ENCODE measurements around the gene RNF144B.
"Not testable (repeated sequence)": the region's sequence is repeated elsewhere in the genome, so short reads cannot be mapped to it uniquely, and the experiment has no call there.

Gene RNF144B

DNA sequence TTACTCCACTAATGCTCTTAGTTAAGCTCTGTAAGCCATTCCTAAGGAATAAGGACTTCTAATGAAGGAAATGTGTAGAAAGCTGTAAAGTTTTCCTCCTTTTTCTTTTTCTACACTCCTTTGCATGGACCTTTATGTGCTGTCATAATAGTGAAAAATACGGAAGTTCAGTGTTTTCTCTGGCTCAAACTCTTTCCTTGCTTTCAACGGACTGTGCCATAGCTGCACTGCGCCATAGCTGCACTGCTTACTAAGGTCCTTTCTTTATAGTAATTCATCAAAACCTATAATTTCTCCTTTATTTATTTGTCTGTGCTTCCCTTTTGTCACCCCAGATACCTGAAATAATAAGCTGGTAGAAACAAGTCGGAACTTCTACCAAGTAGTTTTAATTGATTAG is 67.3 kb downstream of the RNF144B start:
- TF ChIP-seq, protein P1, sequence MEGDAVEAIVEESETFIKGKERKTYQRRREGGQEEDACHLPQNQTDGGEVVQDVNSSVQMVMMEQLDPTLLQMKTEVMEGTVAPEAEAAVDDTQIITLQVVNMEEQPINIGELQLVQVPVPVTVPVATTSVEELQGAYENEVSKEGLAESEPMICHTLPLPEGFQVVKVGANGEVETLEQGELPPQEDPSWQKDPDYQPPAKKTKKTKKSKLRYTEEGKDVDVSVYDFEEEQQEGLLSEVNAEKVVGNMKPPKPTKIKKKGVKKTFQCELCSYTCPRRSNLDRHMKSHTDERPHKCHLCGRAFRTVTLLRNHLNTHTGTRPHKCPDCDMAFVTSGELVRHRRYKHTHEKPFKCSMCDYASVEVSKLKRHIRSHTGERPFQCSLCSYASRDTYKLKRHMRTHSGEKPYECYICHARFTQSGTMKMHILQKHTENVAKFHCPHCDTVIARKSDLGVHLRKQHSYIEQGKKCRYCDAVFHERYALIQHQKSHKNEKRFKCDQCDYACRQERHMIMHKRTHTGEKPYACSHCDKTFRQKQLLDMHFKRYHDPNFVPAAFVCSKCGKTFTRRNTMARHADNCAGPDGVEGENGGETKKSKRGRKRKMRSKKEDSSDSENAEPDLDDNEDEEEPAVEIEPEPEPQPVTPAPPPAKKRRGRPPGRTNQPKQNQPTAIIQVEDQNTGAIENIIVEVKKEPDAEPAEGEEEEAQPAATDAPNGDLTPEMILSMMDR (IDR thresholded peaks at IDR 0.05): no peak
- Mint-ChIP-seq H3K27me3 (ENCODE audit: low read depth, poor library complexity) (peaks cover 15% of the 10 kb centered on the region), H3K27ac (no peak overlapping the region), H3K36me3 (ENCODE audit: low read depth) (no peaks in the 10 kb centered on the region), H3K4me3 (no peak overlapping the region), H3K9me3 (no peaks in the 10 kb centered on the region), H3K4me1 (no peaks in the 10 kb centered on the region)
- DNase-seq: no peak

DNA sequence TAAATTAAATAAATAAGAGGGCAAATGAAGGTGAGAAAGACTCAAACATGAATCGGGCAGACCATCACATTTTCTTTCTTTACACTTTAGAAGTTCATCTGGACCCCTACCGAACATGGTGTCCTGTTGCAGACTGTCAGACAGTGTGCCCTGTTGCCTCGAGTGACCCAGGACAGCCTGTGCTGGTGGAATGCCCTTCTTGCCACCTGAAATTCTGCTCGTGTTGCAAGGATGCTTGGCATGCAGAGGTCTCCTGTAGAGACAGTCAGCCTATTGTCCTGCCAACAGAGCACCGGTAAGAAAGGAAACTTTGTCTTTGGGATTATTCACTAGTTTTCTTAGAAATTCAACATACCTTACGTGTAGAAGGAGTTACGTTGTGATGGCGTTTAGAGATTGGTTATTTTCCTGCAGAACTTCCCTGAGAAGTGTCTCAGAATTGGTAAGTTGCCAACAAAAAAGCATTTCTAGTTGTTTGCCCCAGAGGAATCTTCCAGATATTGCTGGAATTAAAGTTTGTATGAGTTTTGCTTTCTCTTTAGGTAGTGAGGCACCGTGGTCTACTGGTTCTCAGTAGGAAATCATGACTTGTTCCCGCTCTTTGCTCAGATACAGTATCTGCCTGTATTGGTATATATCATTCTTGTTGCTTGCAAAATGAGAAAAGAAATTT is 70.1 kb downstream of the RNF144B start:
- no peak overlapping the region for H3K4me3 Mint-ChIP-seq
- H3K9me3 Mint-ChIP-seq: peaks cover 10% of the 10 kb centered on the region
- no peaks in the 10 kb centered on the region for H3K36me3 Mint-ChIP-seq (ENCODE audit: low read depth)
- no peak overlapping the region for H3K27ac Mint-ChIP-seq
- TF ChIP-seq, protein P1 (IDR thresholded peaks at IDR 0.05): no peak
- no peak for DNase-seq
- peaks cover 15% of the 10 kb centered on the region for H3K27me3 Mint-ChIP-seq (ENCODE audit: low read depth, poor library complexity)
- H3K4me1 Mint-ChIP-seq: no peaks in the 10 kb centered on the region

DNA sequence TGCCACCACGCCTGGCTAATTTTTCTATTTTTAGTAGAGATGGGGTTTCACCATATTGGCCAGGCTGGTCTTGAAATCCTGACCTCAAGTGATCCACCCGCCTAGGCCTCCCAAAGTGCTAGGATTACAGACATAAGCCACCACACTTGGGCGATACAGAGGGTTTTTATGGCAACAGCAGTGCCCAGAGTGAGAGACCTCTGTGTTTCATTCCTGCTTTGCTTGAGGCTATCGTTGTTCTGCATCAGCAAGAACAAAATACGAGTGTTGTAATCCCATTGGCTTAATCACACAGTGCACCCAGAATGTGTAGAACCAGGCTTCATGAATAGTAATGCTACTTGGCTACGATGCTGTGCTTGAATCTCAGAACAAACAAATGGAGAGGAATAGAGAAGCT is 70.9 kb downstream of the RNF144B start:
- not testable (repeated sequence) for H3K4me3 Mint-ChIP-seq, H3K27ac Mint-ChIP-seq, H3K4me1 Mint-ChIP-seq

DNA sequence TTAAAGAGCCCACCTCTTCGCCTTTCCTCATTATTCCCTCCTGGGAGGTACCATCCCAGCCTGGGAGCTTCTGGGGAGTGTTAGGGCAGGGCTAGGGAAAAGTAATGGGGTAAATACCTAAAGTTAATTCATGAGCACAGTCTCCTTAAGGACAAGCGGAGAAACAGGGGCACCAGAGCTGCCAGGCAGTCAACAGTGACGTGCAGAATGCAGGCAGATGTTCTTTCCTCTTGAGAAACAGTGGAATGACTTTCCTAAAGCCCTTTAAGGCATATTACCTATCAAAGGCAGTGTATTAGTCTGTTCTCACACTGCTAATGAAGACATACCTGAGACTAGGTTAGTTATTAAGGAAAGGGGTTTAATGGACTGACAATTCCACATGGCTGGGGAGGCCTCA is 76.3 kb downstream of the RNF144B start:
- no peaks in the 10 kb centered on the region for H3K36me3 Mint-ChIP-seq (ENCODE audit: low read depth)
- H3K27me3 Mint-ChIP-seq (ENCODE audit: low read depth, poor library complexity): peaks cover 4% of the 10 kb centered on the region
- TF ChIP-seq, protein P1 (IDR thresholded peaks at IDR 0.05): no peak
- H3K27ac Mint-ChIP-seq: no peak overlapping the region
- H3K4me3 Mint-ChIP-seq: no peak overlapping the region
- DNase-seq: no peak
- no peaks in the 10 kb centered on the region for H3K4me1 Mint-ChIP-seq
- H3K9me3 Mint-ChIP-seq: peaks cover 10% of the 10 kb centered on the region

More for the DNA sequence above, 70.9 kb downstream of the RNF144B start:
- H3K36me3 Mint-ChIP-seq (ENCODE audit: low read depth); DNase-seq; H3K9me3 Mint-ChIP-seq: not testable (repeated sequence)
- H3K27me3 Mint-ChIP-seq (ENCODE audit: low read depth, poor library complexity): peaks cover 15% of the 10 kb centered on the region

DNA sequence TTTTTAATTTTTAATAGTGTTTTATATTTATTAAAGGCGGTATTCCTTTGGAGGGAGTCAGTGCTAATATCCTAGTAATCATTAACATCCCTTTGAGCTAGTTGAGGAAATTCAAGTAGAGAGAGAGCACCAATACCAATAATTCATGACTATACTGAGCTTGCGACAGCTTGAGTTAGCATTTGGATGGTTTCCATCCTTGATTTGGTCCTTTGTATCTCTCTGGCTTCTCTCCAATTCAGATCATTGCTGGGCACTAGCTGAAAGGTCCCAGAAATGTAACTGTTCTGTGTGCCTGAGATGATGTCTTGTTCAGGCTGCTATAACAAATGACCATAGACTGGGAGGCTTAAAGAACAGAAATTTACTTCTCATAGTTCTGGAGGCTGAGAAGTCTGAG is 77.0 kb downstream of the RNF144B start:
- Mint-ChIP-seq H3K27me3 (ENCODE audit: low read depth, poor library complexity) (peaks cover 3% of the 10 kb centered on the region), H3K4me3 (no peak overlapping the region)
- no peak for DNase-seq

DNA sequence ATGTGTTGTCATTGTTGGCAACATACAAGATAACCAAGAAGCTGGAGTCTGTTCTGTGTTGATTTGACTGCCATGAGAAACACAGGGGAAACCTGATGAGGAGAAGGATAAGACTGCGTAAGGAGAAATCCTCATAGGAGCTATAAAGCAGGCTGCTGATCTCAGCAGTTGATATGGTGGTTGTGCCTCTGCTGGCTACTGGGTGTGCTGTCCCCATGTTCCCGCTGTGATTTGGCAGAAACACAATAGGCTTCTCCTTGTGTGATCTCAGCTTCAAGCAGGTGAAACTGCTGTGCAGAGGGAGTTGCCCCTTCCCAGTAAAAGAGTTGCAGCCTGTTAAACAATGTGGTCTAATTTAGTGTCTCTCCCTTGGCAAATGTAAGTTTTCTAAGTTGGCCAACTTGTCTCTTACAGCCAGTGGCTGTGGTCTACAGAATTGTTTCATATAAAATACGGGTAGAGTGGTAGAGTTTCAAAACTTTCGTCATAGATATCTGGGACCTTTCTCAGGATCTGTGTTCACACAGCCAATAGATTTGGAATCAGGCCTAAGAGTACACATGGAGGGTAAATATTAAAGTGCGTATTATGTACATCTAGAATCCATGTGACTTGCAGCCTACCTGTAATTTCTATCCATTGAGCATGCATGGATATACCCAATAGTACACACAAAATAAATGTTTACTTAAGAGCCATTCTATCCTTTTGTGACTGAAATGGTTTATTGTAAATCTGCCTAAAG is 78.4 kb downstream of the RNF144B start:
- Mint-ChIP-seq H3K9me3 (peaks cover 3% of the 10 kb centered on the region), H3K27ac (no peak overlapping the region), H3K4me3 (no peak overlapping the region), H3K36me3 (ENCODE audit: low read depth) (no peaks in the 10 kb centered on the region), H3K27me3 (ENCODE audit: low read depth, poor library complexity) (peaks cover 7% of the 10 kb centered on the region), H3K4me1 (no peaks in the 10 kb centered on the region)
- TF ChIP-seq, protein P1 (IDR thresholded peaks at IDR 0.05): no peak
- DNase-seq: no peak

More for the DNA sequence above, 77.0 kb downstream of the RNF144B start:
- H3K9me3 Mint-ChIP-seq: peaks cover 10% of the 10 kb centered on the region
- H3K36me3 Mint-ChIP-seq (ENCODE audit: low read depth): no peaks in the 10 kb centered on the region
- TF ChIP-seq, protein P1 (IDR thresholded peaks at IDR 0.05): no peak
- no peaks in the 10 kb centered on the region for H3K4me1 Mint-ChIP-seq
- H3K27ac Mint-ChIP-seq: no peak overlapping the region
